Measurements from ENCODE around the gene PKHD1. TPM values are rescaled to one million over a fixed set of nuclear protein-coding genes. Genes with fewer than 3 reads are reported as not detected.

The PKHD1 gene
- polyA plus RNA-seq, 1 of the 3 experiments (the other 2 are of a cell fraction) = not detected

DNA sequence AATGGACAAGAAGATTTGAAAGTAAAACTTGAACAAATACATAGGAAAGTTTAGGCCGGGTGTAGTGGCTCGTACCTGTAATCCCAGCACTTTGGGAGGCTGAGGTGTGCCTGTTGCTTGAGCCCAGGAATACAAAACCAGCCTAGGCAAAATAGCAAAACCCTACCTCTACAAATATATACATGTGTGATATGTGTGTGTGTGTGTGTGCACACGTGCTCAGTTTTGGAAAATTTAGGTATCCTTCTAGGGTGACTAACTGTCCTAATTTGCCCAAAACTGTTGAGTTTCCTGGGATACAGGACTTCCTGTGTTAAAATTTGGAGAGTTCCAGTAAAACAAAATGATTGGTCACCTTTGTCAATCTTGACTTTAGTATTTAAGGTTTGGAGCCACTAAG is 503.2 kb downstream of the PKHD1 start (continued):
- TF ChIP-seq EP300 (IDR thresholded peaks at IDR 0.05; ENCODE audit: borderline replicate concordance in 1 of 2, low read depth in 1 of 2, low read length in 1 of 2) (no peak), MEF2A (IDR thresholded peaks at IDR 0.05; ENCODE audit: borderline replicate concordance, low read depth) (no peak)

DNA sequence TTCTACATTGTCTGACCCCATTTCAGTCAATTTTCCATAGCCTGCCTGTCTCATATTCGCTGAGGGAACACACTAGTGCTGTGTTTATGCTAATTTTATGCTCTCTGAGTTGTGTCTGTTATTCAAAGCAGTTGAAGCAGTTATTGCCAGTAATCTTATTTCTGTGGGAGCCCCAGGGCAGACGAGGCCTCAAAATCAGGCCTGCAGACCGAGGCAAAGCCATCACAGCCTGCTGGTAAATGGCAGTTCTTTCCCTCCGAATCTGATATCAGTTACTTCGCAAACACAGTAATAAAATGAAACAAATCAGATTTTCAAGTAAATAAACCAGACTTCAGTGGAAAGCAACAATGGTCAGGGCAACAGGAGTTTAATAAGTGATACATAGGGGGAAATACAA is 508.4 kb downstream of the PKHD1 start:
- ChIA-PET CTCF (interaction anchor here (0.8 to 1.8 kb wide), 6 partner anchors 9 to 441 kb away, joined by 3 to 6 read pairs (median 4); no protein-coding TSS in a partner anchor), POLR2A (interaction anchor here (2.6 to 2.8 kb wide), 2 partner anchors 97 to 760 kb away, joined by 12 to 14 read pairs; partner anchors contain the start of gene TFAP2B)
- Histone ChIP-seq H3K4me3 (ENCODE audit: low read depth in 2 of 2, low read length in 1 of 2) (no peak overlapping the region), H4K20me1 (ENCODE audit: insufficient read depth) (no peaks in the 10 kb centered on the region), H3F3A (replicated peaks; ENCODE audit: insufficient read depth) (no peaks in the 10 kb centered on the region), H3K79me2 (ENCODE audit: insufficient read depth) (no peaks in the 10 kb centered on the region), H3K27ac (ENCODE audit: low read depth in 2 of 2, low read length in 1 of 2) (peak overlapping the region in 1 of 2 experiments; percentile 100; a peak in 2 of 4 replicates), H3K9ac (no peak overlapping the region), H3K4me2 (no peak overlapping the region), H3K9me3 (no peaks in the 10 kb centered on the region), H3K27me3 (ENCODE audit: insufficient read depth) (no peaks in the 10 kb centered on the region), H2AFZ (ENCODE audit: low read depth) (no peak overlapping the region), H3K36me3 (replicated peaks in 1 of 2; ENCODE audit: control insufficient read depth in 1 of 2, insufficient read depth in 2 of 2, low read length in 1 of 2) (no peaks in the 10 kb centered on the region), H3K4me1 (ENCODE audit: control insufficient read depth in 1 of 2, insufficient read depth in 2 of 2, low read depth in 1 of 2, low read length in 1 of 2) (peaks cover 0 to 8% of the 10 kb centered on the region in 2 experiments; a peak in 1 of 4 replicates), H3K9me2 (no peaks in the 10 kb centered on the region)
- peak; percentile 66 for DNase-seq
- WGBS (ENCODE audit: low lambda C conversion rate) = 16% methylated on average over 5 of the region's 5 CpGs
- TF ChIP-seq, protein P1, sequence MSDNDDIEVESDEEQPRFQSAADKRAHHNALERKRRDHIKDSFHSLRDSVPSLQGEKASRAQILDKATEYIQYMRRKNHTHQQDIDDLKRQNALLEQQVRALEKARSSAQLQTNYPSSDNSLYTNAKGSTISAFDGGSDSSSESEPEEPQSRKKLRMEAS (IDR thresholded peaks at IDR 0.05; ENCODE audit: low read depth) = no peak
- TF ChIP-seq, protein P2, sequence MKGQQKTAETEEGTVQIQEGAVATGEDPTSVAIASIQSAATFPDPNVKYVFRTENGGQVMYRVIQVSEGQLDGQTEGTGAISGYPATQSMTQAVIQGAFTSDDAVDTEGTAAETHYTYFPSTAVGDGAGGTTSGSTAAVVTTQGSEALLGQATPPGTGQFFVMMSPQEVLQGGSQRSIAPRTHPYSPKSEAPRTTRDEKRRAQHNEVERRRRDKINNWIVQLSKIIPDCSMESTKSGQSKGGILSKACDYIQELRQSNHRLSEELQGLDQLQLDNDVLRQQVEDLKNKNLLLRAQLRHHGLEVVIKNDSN (IDR thresholded peaks at IDR 0.05; ENCODE audit: borderline replicate concordance, low read depth) = no peak
- TF ChIP-seq, protein P3, sequence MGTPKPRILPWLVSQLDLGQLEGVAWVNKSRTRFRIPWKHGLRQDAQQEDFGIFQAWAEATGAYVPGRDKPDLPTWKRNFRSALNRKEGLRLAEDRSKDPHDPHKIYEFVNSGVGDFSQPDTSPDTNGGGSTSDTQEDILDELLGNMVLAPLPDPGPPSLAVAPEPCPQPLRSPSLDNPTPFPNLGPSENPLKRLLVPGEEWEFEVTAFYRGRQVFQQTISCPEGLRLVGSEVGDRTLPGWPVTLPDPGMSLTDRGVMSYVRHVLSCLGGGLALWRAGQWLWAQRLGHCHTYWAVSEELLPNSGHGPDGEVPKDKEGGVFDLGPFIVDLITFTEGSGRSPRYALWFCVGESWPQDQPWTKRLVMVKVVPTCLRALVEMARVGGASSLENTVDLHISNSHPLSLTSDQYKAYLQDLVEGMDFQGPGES (IDR thresholded peaks at IDR 0.05; ENCODE audit: low read depth, low read length) = no peak
- TF ChIP-seq, protein P4, sequence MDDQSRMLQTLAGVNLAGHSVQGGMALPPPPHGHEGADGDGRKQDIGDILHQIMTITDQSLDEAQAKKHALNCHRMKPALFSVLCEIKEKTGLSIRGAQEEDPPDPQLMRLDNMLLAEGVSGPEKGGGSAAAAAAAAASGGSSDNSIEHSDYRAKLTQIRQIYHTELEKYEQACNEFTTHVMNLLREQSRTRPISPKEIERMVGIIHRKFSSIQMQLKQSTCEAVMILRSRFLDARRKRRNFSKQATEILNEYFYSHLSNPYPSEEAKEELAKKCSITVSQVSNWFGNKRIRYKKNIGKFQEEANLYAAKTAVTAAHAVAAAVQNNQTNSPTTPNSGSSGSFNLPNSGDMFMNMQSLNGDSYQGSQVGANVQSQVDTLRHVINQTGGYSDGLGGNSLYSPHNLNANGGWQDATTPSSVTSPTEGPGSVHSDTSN (IDR thresholded peaks at IDR 0.05) = no peak
- TF ChIP-seq YY1 (IDR thresholded peaks at IDR 0.05; ENCODE audit: low read depth) = no peak
- TF ChIP-seq, protein P5, sequence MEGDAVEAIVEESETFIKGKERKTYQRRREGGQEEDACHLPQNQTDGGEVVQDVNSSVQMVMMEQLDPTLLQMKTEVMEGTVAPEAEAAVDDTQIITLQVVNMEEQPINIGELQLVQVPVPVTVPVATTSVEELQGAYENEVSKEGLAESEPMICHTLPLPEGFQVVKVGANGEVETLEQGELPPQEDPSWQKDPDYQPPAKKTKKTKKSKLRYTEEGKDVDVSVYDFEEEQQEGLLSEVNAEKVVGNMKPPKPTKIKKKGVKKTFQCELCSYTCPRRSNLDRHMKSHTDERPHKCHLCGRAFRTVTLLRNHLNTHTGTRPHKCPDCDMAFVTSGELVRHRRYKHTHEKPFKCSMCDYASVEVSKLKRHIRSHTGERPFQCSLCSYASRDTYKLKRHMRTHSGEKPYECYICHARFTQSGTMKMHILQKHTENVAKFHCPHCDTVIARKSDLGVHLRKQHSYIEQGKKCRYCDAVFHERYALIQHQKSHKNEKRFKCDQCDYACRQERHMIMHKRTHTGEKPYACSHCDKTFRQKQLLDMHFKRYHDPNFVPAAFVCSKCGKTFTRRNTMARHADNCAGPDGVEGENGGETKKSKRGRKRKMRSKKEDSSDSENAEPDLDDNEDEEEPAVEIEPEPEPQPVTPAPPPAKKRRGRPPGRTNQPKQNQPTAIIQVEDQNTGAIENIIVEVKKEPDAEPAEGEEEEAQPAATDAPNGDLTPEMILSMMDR (IDR thresholded peaks at IDR 0.05) = no peak
- no peak for TF ChIP-seq MXI1 (IDR thresholded peaks at IDR 0.05; ENCODE audit: low read depth, low read length)
- no peak for TF ChIP-seq MEF2A (IDR thresholded peaks at IDR 0.05; ENCODE audit: borderline replicate concordance, low read depth)
- TF ChIP-seq POLR2AphosphoS5 (IDR thresholded peaks at IDR 0.05; ENCODE audit: low read depth, low read length) = no peak
- TF ChIP-seq NRF1 (IDR thresholded peaks at IDR 0.05; ENCODE audit: low read depth, low read length) = no peak
- peak; percentile 95 for TF ChIP-seq RCOR1 (IDR thresholded peaks at IDR 0.05; ENCODE audit: low read length)
- no peak for TF ChIP-seq FOXM1 (IDR thresholded peaks at IDR 0.05; ENCODE audit: low read depth)
- TF ChIP-seq, protein P6, sequence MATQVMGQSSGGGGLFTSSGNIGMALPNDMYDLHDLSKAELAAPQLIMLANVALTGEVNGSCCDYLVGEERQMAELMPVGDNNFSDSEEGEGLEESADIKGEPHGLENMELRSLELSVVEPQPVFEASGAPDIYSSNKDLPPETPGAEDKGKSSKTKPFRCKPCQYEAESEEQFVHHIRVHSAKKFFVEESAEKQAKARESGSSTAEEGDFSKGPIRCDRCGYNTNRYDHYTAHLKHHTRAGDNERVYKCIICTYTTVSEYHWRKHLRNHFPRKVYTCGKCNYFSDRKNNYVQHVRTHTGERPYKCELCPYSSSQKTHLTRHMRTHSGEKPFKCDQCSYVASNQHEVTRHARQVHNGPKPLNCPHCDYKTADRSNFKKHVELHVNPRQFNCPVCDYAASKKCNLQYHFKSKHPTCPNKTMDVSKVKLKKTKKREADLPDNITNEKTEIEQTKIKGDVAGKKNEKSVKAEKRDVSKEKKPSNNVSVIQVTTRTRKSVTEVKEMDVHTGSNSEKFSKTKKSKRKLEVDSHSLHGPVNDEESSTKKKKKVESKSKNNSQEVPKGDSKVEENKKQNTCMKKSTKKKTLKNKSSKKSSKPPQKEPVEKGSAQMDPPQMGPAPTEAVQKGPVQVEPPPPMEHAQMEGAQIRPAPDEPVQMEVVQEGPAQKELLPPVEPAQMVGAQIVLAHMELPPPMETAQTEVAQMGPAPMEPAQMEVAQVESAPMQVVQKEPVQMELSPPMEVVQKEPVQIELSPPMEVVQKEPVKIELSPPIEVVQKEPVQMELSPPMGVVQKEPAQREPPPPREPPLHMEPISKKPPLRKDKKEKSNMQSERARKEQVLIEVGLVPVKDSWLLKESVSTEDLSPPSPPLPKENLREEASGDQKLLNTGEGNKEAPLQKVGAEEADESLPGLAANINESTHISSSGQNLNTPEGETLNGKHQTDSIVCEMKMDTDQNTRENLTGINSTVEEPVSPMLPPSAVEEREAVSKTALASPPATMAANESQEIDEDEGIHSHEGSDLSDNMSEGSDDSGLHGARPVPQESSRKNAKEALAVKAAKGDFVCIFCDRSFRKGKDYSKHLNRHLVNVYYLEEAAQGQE (IDR thresholded peaks at IDR 0.05; ENCODE audit: low read depth, low read length) = no peak
- no peak for TF ChIP-seq EZH2phosphoT487 (IDR thresholded peaks at IDR 0.05; ENCODE audit: borderline replicate concordance, low read depth)
- no peak for TF ChIP-seq RXRA (IDR thresholded peaks at IDR 0.05; ENCODE audit: borderline replicate concordance, low read depth)
- TF ChIP-seq CHD2 (IDR thresholded peaks at IDR 0.05; ENCODE audit: low read length, partially characterized antibody) = peak; percentile 78
- peak in 1 of 2 experiments; percentile 98; a peak in 2 of 4 replicates for TF ChIP-seq EP300 (IDR thresholded peaks at IDR 0.05; ENCODE audit: borderline replicate concordance in 1 of 2, low read depth in 1 of 2, low read length in 1 of 2)
- no peak for TF ChIP-seq ELF1 (IDR thresholded peaks at IDR 0.05)
- TF ChIP-seq JUND (IDR thresholded peaks at IDR 0.05) = no peak
- peak; percentile 100 for TF ChIP-seq FOXJ3 (CRISPR knock-in tag; IDR thresholded peaks at IDR 0.05)
- TF ChIP-seq NFIC (IDR thresholded peaks at IDR 0.05; ENCODE audit: borderline replicate concordance) = no peak
- TF ChIP-seq GATA2 (CRISPR knock-in tag; IDR thresholded peaks at IDR 0.05) = peak; percentile 95
- no peak for TF ChIP-seq TAF1 (IDR thresholded peaks at IDR 0.05; ENCODE audit: borderline replicate concordance, low read depth, low read length)
- TF ChIP-seq SIN3A (IDR thresholded peaks at IDR 0.05; ENCODE audit: borderline replicate concordance, low read depth, low read length) = no peak

Measured in SK-N-SH (cell line).